Upper lobe of right lung (tissue), 1 donor: ENCODE measurements around the gene C1orf21. TPM values are rescaled to one million over a fixed set of nuclear protein-coding genes. Genes with fewer than 3 reads are reported as not detected.

Source experiments
- ATAC-seq: fragments of 200-7000 bp; cut with Tn5 transposase; one replicate; pipeline ENCODE4 v1.9.1; 2020; ENCODE audit warnings: mild to moderate bottlenecking, moderate library complexity
- DNase-seq: peaks from one replicate; pipeline ENCODE4 v3.0.0-alpha.2; 2020
- H3K27ac ChIP-seq: fragments of 200-600 bp; one replicate; pipeline ENCODE4 v1.8.0; 2022
- H3K27me3 ChIP-seq: fragments of 200-600 bp; one replicate; pipeline ENCODE4 v1.8.0; 2022; ENCODE audit warnings: mild to moderate bottlenecking
- H3K36me3 ChIP-seq: fragments of 200-600 bp; one replicate; pipeline ENCODE4 v1.8.0; 2022
- H3K4me1 ChIP-seq: fragments of 200-600 bp; one replicate; pipeline ENCODE4 v1.8.0; 2022
- H3K4me3 ChIP-seq: fragments of 200-600 bp; one replicate; pipeline ENCODE4 v1.8.0; 2022; ENCODE audit warnings: mild to moderate bottlenecking
- H3K9me3 ChIP-seq: fragments of 200-600 bp; one replicate; pipeline ENCODE4 v1.8.0; 2022
- intact Hi-C: fragments of 100-400 bp; cut with DNase I; formaldehyde crosslinking; loops from one replicate; pipeline ENCODE4 v1.11.0; 2022
- total RNA-seq: library from RNA; stranded (reverse); fragmentation: NEBNext Ultra II Directional; extraction: Animal tissue kit (Norgen Biotek cat#: 25700); gene quantifications from one replicate; pipeline ENCODE4 v1.2.1, GENCODE V29; 2021
- TF ChIP-seq, protein P1 (sequence below): fragments of 200-600 bp; IDR thresholded peaks from one replicate; pipeline ENCODE4 v1.8.0; 2022; ENCODE audit warnings: antibody characterized with exemption
- donor health status: DM: no; HTN: yes; CAD: no; lungs with severe emphysema.

The C1orf21 gene
- total RNA-seq, 1 donor from 2014 or later: 78.8 TPM

DNA sequence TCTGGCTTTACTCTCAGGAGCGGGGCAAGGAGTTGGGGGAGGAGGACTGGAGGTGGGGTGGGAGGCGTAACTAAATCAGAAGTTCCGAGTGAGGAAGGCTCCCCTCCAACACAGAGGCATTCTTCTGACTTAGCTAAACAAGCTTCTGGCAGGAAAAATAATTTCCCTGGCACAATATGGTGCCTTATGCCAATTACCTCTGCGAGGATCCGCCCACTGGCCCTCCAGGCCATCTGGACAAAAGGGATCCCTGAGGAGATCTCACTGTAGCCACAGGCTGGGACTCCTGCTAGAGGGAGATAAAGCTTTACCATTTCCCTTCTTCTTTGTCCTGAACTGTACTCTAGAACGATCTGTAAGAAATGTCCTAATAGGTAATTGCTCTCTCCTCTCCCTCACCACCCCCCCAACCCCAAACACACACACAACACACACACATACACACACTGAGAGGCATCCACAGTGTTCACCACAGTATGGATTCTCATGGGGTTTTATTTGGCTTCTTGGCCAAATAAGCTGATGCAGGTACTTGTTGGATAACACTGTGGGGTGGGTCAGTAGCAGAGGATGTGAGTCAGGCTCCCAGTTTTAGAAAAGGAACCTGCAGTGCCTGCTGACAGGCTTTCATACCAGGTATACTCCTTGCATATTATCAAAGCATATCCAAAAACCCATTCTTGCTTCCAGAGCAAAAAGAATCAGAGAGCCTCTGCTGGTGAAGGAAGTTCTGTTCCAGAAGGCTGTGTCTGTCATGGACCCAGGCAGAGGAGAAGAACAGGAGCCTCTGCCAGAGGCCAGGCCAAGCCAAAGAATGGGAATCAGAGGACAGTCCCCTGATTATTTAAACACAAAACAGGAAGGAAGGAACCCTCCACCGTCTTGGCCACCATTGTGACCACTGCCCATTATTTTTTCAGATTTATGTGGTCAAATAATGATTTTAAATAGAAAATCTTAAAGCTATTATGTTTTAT is 169.1 kb downstream of the C1orf21 start:
- no peak overlapping the region for H3K4me3 ChIP-seq
- no peaks in the 10 kb centered on the region for H3K27me3 ChIP-seq
- H3K36me3 ChIP-seq: no peaks in the 10 kb centered on the region
- H3K4me1 ChIP-seq: no peaks in the 10 kb centered on the region
- intact Hi-C loops: no loop called here
- DNase-seq (no peak), ATAC-seq (peak; percentile 20)
- TF ChIP-seq, protein P1, sequence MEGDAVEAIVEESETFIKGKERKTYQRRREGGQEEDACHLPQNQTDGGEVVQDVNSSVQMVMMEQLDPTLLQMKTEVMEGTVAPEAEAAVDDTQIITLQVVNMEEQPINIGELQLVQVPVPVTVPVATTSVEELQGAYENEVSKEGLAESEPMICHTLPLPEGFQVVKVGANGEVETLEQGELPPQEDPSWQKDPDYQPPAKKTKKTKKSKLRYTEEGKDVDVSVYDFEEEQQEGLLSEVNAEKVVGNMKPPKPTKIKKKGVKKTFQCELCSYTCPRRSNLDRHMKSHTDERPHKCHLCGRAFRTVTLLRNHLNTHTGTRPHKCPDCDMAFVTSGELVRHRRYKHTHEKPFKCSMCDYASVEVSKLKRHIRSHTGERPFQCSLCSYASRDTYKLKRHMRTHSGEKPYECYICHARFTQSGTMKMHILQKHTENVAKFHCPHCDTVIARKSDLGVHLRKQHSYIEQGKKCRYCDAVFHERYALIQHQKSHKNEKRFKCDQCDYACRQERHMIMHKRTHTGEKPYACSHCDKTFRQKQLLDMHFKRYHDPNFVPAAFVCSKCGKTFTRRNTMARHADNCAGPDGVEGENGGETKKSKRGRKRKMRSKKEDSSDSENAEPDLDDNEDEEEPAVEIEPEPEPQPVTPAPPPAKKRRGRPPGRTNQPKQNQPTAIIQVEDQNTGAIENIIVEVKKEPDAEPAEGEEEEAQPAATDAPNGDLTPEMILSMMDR: no peak
- no peaks in the 10 kb centered on the region for H3K9me3 ChIP-seq
- no peak overlapping the region for H3K27ac ChIP-seq

DNA sequence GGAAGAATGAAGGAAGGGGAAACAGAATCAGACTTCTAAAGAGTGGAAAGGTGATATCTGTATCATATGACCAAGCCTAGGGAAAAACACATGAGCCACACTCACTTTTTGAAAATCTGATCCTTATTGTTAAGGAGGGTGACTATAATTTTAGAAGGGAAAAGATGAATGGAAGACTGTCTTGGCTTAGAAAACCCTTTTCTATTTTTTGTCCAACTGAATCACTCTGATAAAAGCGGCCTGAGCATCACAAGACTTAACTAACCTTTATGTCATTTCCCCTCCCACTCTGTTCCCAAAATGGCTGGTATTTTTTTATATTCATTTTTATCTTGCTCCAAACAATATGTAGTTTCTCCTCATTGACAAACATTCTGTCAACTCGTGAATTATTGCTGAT is 169.8 kb downstream of the C1orf21 start:
- TF ChIP-seq, protein P1: no peak
- Histone ChIP-seq H3K27me3 (no peaks in the 10 kb centered on the region), H3K4me1 (no peaks in the 10 kb centered on the region), H3K9me3 (no peaks in the 10 kb centered on the region), H3K27ac (no peak overlapping the region), H3K4me3 (no peak overlapping the region), H3K36me3 (no peaks in the 10 kb centered on the region)
- no peak for DNase-seq
- no peak for ATAC-seq
- intact Hi-C loops: no loop called here

DNA sequence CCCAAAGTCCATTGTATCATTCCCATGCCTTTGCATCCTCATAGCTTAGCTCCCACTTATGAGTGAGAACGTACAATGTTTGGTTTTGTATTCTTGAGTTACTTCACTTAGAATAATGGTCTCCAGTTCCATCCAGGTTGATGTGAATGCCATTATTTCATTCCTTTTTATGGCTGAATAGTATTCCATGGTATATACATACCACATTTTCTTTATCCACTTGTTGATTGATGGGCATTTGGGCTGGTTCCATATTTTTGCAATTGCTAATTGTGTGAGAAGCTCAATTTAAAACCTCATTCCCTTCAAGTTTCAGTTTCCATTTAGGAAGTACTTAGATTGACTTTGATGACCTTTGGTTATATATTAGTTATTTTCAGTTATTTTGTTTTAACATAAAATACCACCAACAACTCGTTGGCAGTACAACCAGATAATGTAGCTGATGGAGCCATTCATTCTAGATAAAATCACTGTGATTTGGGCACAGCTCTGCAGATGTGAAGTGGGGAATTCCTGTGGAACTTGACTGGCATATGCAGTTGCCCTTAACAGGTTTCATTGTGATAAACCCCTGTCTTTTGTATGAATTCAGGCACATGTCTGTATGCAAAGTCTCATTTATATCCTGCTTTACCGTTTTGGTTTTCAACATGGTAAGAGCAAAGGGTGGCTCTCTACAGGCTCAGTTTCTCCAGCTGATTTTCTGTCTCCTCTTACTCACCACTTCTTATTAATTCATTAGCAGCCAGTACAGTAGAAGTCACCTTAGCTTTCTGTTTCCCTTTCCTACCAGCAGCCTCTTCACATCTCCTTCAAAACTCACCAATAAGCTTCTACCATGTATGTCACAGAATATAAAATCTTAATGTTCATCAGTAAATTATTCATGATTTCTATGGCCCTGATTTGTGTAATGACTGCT is 170.9 kb downstream of the C1orf21 start:
- no peak for ATAC-seq
- Histone ChIP-seq H3K27ac (no peak overlapping the region), H3K4me1 (peaks cover 8% of the 10 kb centered on the region), H3K9me3 (no peaks in the 10 kb centered on the region), H3K27me3 (no peaks in the 10 kb centered on the region), H3K36me3 (no peaks in the 10 kb centered on the region), H3K4me3 (no peak overlapping the region)
- intact Hi-C loops: no loop called here
- no peak for DNase-seq
- TF ChIP-seq, protein P1: no peak

DNA sequence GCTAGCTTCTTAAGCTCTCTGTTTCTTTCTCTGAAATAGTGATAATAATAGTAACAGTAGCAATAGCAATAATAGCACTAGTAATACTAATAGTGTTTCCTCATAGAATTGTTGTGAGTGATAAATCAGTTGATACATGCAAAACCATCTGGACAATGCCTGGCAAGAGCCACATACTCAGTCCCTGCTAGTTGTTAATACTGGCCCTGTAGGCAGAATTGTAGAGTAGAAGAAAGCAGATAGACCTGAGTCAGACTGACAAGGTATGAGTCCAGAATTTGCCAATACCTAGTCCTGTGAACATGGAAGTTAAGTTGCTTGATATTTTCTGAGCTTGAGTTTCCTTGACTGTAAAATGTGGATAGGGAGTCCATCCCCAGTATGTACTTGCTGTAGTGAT is 171.9 kb downstream of the C1orf21 start:
- no peak for ATAC-seq
- no peak for DNase-seq
- intact Hi-C loops: no loop called here
- TF ChIP-seq, protein P1: no peak
- no peak overlapping the region for H3K27ac ChIP-seq
- H3K4me3 ChIP-seq: no peak overlapping the region
- no peaks in the 10 kb centered on the region for H3K9me3 ChIP-seq
- no peaks in the 10 kb centered on the region for H3K27me3 ChIP-seq
- no peaks in the 10 kb centered on the region for H3K36me3 ChIP-seq
- peaks cover 14% of the 10 kb centered on the region for H3K4me1 ChIP-seq

DNA sequence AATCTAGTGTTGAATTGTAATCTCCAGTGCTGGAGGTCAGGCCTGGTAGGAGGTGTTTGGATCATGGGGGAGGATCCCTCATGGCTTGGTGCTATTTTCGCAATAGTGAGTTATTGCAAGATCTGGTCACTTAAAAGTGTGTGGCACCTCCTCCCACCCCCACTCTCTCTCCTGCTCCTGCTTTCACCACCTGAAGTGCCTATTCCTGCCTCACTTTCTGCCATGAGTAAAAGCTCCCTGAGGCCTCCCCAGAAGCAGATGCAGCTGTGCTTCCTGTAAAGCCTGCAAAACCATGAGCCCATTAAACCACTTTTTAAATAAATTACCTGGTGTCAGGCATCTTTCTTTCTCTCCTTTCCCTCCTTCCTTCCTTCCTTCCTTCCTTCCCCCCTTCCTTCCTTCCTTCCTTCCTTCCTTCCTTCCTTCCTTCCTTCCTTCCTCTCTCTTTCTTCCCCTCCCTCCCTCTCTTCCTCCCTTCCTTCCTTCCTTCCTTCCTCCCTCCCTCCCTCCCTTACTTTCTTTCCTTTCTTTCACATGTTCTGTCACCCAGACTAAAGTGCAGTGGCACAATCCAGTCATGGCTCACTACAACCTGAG is 172.4 kb downstream of the C1orf21 start:
- H3K27ac ChIP-seq: no peak overlapping the region
- ATAC-seq (peak; percentile 30), DNase-seq (no peak)
- TF ChIP-seq, protein P1: no peak
- H3K36me3 ChIP-seq: no peaks in the 10 kb centered on the region
- no peak overlapping the region for H3K4me3 ChIP-seq
- peaks cover 14% of the 10 kb centered on the region for H3K4me1 ChIP-seq
- no peaks in the 10 kb centered on the region for H3K27me3 ChIP-seq
- H3K9me3 ChIP-seq: no peaks in the 10 kb centered on the region
- intact Hi-C loops: no loop called here
